ENCODE data around the gene SUMO3.

The SUMO3 gene

DNA sequence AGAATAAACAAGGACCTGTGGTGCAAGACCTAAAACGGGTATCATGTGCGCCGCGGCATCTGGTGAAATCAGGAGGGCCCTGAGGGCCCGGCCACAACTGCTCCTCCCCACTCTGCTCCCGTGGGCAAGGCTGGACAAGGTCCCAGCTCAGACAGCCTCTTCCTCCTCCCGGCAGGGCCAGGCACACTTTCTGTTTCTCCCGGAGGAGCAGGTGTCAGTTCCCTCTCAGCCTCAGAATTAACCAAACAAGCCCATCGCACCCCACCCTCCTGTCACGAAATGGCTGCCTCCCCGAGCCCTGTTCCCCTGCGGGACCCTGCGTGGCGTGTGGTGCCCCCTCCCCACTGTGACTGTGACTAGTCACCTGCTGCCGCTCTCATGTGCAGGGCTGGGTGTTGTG lies 40.4 kb upstream of the SUMO3 start:
- Histone ChIP-seq H3K36me3 (ENCODE audit: insufficient read depth, low read length) (peaks cover 95% of the 10 kb centered on the region; the same call in 1 of the 2 replicates), H3K79me2 (ENCODE audit: insufficient read depth, low read length) (peaks cover 92% of the 10 kb centered on the region), H3K9ac (ENCODE audit: low read depth, low read length, poor library complexity, severe bottlenecking) (no peak overlapping the region)

DNA sequence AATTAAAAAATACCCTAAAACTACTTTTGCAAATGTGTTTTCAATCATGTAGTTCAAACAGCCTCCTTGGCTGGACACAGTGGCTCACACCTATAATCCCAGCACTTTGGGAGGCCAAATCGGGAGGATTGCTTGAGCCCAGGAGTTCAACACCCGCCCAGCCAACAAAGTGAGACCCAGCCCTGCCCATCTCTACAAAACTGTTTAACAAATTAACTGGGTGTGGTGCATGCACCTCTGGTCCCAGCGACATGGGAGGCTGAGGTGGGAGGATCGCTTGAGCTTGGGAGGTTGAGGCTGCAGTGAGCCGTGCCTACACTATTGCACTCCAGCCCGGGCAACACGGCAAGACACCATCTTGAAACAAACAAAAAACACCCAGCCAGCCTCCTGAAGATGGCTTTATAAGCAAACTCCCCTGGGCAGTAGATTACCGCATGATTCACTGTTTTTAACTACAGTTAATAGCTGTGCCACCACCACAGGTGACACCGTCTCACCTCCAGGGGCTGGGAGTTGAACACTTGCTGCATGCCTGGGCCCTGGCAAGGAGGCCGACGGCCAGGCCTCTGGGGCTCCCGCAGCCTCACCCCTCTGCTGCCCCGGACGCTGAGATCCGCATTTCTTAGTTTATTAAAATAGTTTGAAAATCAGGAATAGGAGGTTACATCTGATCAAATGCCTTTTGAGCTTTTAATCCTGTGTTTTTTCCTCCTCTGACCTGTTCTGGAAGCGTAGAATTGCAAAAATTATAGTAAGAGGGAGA lies 39.4 kb upstream of the SUMO3 start:
- peaks cover 90% of the 10 kb centered on the region for H3K79me2 ChIP-seq (ENCODE audit: insufficient read depth, low read length)
- no peak overlapping the region for H3K4me2 ChIP-seq (ENCODE audit: low read depth, low read length, poor library complexity, severe bottlenecking)
- peaks cover 58% of the 10 kb centered on the region for H4K20me1 ChIP-seq (ENCODE audit: insufficient read depth, low read length, poor library complexity, severe bottlenecking)
- no peaks in the 10 kb centered on the region for H3F3A ChIP-seq (ENCODE audit: low read depth)
- no peaks in the 10 kb centered on the region for H3K9me3 ChIP-seq (ENCODE audit: insufficient read depth, low read depth, low read length)
- no peaks in the 10 kb centered on the region for H3K9me2 ChIP-seq (replicated peaks; ENCODE audit: low read depth, low read length)
- TF ChIP-seq EZH2phosphoT487 (IDR thresholded peaks at IDR 0.05; ENCODE audit: borderline replicate concordance) = no peak
- TF ChIP-seq, protein P1, sequence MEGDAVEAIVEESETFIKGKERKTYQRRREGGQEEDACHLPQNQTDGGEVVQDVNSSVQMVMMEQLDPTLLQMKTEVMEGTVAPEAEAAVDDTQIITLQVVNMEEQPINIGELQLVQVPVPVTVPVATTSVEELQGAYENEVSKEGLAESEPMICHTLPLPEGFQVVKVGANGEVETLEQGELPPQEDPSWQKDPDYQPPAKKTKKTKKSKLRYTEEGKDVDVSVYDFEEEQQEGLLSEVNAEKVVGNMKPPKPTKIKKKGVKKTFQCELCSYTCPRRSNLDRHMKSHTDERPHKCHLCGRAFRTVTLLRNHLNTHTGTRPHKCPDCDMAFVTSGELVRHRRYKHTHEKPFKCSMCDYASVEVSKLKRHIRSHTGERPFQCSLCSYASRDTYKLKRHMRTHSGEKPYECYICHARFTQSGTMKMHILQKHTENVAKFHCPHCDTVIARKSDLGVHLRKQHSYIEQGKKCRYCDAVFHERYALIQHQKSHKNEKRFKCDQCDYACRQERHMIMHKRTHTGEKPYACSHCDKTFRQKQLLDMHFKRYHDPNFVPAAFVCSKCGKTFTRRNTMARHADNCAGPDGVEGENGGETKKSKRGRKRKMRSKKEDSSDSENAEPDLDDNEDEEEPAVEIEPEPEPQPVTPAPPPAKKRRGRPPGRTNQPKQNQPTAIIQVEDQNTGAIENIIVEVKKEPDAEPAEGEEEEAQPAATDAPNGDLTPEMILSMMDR (conservative IDR thresholded peaks at IDR 0.05; ENCODE audit: low read length) = no peak
- no peaks in the 10 kb centered on the region for H3K4me1 ChIP-seq (ENCODE audit: insufficient read depth, low read length, poor library complexity, severe bottlenecking)
- no peak overlapping the region for H3K9ac ChIP-seq (ENCODE audit: low read depth, low read length, poor library complexity, severe bottlenecking)
- H3K4me3 ChIP-seq (ENCODE audit: low read length, poor library complexity, severe bottlenecking) = no peak overlapping the region
- peaks cover 96% of the 10 kb centered on the region; the same call in 1 of the 2 replicates for H3K36me3 ChIP-seq (ENCODE audit: insufficient read depth, low read length)
- no peaks in the 10 kb centered on the region for H3K27me3 ChIP-seq (ENCODE audit: insufficient read depth, low read length, poor library complexity, severe bottlenecking)
- H2AFZ ChIP-seq (ENCODE audit: low read length) = no peak overlapping the region

More for the DNA sequence above, 40.4 kb upstream of the SUMO3 start:
- H3K9me3 ChIP-seq (ENCODE audit: insufficient read depth, low read depth, low read length) = no peaks in the 10 kb centered on the region
- no peaks in the 10 kb centered on the region for H3F3A ChIP-seq (ENCODE audit: low read depth)
- H3K27me3 ChIP-seq (ENCODE audit: insufficient read depth, low read length, poor library complexity, severe bottlenecking) = no peaks in the 10 kb centered on the region
- H4K20me1 ChIP-seq (ENCODE audit: insufficient read depth, low read length, poor library complexity, severe bottlenecking) = peaks cover 59% of the 10 kb centered on the region
- no peak overlapping the region for H2AFZ ChIP-seq (ENCODE audit: low read length)
- TF ChIP-seq, protein P1 (conservative IDR thresholded peaks at IDR 0.05; ENCODE audit: low read length) = no peak
- TF ChIP-seq EZH2phosphoT487 (IDR thresholded peaks at IDR 0.05; ENCODE audit: borderline replicate concordance) = no peak
- H3K4me2 ChIP-seq (ENCODE audit: low read depth, low read length, poor library complexity, severe bottlenecking) = no peak overlapping the region
- no peaks in the 10 kb centered on the region for H3K9me2 ChIP-seq (replicated peaks; ENCODE audit: low read depth, low read length)
- no peaks in the 10 kb centered on the region for H3K4me1 ChIP-seq (ENCODE audit: insufficient read depth, low read length, poor library complexity, severe bottlenecking)
- H3K4me3 ChIP-seq (ENCODE audit: low read length, poor library complexity, severe bottlenecking) = no peak overlapping the region

DNA sequence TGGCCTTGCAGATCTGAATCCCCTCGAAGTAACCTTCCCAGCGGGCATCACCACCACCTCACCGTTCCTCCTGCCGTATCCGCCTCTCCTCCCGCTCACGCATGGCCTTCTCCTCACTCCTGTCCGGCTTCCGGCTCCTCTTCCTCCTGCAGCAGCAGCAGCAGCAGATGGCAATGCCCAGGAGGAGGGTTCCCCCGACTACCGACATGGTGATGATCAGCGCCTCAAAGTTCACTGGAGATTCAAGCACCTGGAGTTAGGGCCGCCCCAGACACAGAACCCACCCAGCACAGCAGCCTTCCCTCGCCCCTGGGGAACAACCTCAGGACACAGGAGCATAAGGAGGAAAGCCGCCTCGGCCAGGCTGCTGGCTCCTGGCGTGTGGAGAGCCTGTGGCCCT lies 38.3 kb upstream of the SUMO3 start:
- H3K9ac ChIP-seq (ENCODE audit: low read depth, low read length, poor library complexity, severe bottlenecking) = no peak overlapping the region
- H3K9me3 ChIP-seq (ENCODE audit: insufficient read depth, low read depth, low read length) = no peaks in the 10 kb centered on the region
- peaks cover 97% of the 10 kb centered on the region; the same call in 1 of the 2 replicates for H3K36me3 ChIP-seq (ENCODE audit: insufficient read depth, low read length)
- H3K9me2 ChIP-seq (replicated peaks; ENCODE audit: low read depth, low read length) = no peaks in the 10 kb centered on the region
- no peak overlapping the region for H3K4me3 ChIP-seq (ENCODE audit: low read length, poor library complexity, severe bottlenecking)
- no peak overlapping the region for H3K4me2 ChIP-seq (ENCODE audit: low read depth, low read length, poor library complexity, severe bottlenecking)
- no peaks in the 10 kb centered on the region for H3K27me3 ChIP-seq (ENCODE audit: insufficient read depth, low read length, poor library complexity, severe bottlenecking)
- H4K20me1 ChIP-seq (ENCODE audit: insufficient read depth, low read length, poor library complexity, severe bottlenecking) = peaks cover 48% of the 10 kb centered on the region
- H3K79me2 ChIP-seq (ENCODE audit: insufficient read depth, low read length) = peaks cover 79% of the 10 kb centered on the region; the same call in 1 of the 2 replicates
- no peaks in the 10 kb centered on the region for H3K4me1 ChIP-seq (ENCODE audit: insufficient read depth, low read length, poor library complexity, severe bottlenecking)
- no peak for TF ChIP-seq EZH2phosphoT487 (IDR thresholded peaks at IDR 0.05; ENCODE audit: borderline replicate concordance)
- TF ChIP-seq, protein P1 (conservative IDR thresholded peaks at IDR 0.05; ENCODE audit: low read length) = no peak
- H3F3A ChIP-seq (ENCODE audit: low read depth) = no peaks in the 10 kb centered on the region
- no peak overlapping the region for H2AFZ ChIP-seq (ENCODE audit: low read length)

Data from Loucy (cell line).